GM19238 (cell line): Measurements from ENCODE around the gene MINK1.
A peak's percentile ranks its signal among the peaks of the same experiment; 100 is the strongest.
"Not testable (repeated sequence)": the region's sequence is repeated elsewhere in the genome, so short reads cannot be mapped to it uniquely, and the experiment has no call there.

Source experiments
- DNase-seq: peaks from one replicate; pipeline ENCODE4 v3.0.0; 2011; ENCODE audit warnings: low spot score; ENCODE audit not compliant: insufficient read length

Gene MINK1

DNA sequence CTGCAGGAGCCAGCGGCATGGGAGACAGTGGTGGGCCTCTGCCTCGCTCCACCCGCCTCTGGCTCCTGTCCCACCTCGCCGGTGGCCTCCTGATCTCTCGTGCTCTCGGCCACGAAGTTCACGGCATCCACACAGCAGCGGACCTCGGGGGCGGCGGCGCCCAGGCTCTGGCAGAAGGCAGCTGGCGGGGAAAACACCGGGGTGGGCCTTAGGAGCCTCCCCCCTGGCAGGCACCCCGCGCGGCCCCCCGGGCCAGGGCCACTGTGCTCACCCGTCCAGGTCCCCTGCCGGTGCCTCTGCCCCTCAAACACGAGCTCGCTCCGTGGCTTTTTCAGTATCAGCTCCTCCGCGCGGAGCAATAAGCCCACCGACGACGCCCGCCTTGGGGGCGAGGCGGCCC lies 65.8 kb downstream of the MINK1 start:
- no peak for DNase-seq

DNA sequence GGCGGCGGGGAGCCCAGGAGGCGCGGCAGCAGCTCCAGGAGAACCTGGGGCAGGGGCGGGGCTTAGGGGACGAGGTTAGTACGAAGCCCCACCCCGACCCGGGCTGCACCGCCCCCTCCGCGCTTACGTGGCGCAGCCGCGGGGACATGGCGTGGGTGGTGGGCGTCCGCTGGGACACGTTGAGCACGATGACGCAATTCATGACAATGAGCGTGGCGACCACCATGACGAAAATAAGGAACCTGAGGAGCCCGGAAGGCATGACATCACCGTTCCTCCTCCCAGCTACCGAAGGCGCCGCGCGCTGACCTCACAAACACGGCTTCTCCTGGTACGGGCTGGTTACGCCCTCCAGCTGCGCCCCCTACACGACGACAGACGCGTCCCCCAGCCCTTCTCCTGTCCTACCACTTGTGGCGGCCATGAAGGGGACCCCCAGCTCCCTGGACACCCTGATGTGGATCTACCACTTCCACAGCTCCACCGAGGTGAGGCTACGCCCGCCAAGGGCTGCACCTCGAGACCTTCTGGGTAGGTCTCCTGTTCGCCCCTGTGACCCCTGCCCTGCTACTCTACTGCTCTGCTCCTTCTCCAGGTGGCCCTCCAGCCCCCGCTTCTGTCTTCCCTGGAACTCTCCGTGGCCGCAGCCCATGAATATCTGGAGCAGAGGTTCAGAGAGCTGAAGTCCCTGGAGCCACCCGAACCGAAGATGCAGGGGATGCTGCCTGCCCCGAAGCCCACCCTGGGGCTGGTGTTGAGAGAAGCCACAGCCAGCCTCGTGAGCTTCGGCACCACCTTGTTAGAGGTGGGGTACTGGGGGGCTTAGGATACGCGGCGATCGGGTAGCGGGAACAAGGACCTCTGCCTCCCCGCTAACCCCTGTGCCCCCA lies 66.4 kb downstream of the MINK1 start, which contains the start of gene C17orf107:
TSS of gene C17orf107 (plus strand) at position 196 of the 890 bp plus-strand sequence. CDS start at position 423, 227 bp downstream.
- DNase-seq: peak; percentile 63

DNA sequence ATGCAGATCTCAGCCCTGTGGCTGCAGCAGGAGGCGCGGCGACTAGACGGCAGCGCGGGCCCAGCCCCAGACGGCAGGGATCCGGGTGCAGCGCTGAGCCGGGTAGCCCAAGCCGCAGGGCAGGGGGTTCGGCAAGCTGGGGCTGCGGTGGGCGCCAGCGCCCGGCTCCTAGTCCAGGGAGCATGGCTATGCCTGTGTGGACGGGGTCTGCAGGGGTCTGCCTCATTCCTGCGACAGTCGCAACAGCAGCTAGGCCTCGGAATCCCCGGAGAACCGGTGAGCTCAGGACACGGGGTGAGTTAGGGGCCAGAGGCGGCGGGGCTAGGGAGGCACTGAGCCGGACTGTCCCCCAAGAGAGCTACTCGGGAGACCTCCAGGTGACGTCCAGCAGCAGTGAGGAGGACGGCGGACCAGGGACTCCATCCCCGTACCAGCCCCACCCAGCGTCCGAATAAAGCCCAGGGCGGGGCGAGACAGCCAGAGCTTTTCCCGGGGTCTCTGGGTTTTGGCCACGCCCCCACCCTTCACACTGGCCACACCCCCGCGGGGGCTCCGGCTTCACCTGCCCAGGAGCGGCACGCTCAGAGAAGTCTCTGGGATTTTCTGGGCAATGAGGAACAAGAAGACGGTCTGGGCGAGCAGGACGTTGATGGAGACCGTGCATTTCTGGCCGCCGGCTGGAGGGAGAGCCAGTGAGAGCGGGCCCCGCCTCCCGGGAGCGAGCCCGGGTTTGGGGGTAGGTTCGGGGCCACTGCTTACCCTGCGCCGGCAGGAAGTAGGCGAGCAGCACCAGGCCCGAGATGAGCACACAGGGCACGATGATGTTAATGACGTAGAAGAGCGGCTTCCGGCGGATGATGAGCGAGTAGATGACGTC lies 67.3 kb downstream of the MINK1 start:
- DNase-seq: no peak

DNA sequence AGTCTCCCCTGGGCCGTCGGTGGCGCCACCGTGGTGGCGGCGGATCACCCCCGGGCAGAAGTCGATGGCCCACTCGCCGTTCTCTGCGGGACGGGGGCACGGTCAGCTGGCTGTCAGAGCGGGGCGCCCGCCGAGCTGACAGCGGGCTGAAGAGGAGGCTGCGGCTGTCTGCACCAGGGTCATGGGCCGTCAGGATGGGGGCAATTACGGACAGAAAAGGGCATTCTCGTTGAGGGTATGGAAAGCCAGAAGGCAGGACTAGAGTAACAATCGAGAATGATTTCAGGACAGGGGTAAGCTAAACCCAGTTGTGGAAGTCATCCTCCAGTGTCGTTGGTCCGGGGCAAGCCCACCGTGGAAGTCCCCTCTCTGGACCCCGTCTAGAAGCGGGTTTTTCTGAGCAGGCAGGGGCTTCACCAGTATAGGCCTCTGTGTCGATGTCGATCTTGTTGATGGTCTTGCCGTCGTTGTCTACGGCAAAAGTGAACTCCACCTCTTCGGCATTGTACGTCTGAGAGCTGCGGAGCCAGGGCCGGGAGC lies 68.0 kb downstream of the MINK1 start:
- no peak for DNase-seq

DNA sequence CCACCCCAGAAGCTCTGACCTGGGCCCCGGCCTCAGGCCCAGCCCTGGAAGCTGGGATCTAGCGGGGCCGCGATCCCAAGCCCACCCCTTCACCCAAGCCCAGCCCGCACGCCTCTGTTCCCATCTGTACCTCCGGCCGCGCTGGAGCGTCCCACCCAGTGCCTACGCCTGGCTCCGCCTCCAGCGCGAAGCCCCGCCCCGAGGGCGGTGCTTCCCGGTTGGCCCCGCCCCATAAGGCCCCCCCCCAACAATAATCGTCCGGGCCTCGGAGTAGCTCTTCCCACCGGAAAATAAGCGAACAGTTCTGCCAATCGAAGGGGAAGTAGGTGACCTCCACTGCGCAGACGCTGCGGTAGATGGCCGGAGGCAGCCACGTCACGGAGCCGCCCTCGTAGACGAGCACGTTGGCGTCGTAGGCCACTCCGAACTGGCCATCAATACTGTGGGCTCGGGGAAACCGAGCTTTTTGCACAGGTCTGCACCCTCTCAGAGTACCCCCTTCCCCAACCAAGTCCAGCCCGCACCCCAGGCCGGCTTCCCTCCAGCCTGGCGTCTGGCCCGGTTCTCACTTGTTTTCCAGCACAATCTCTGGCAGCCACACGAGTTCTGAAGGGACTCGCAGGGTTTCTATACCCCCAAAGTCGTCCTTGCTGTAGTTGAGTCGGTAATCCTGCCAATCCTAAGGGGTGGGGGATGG lies 68.7 kb downstream of the MINK1 start:
- no peak for DNase-seq

DNA sequence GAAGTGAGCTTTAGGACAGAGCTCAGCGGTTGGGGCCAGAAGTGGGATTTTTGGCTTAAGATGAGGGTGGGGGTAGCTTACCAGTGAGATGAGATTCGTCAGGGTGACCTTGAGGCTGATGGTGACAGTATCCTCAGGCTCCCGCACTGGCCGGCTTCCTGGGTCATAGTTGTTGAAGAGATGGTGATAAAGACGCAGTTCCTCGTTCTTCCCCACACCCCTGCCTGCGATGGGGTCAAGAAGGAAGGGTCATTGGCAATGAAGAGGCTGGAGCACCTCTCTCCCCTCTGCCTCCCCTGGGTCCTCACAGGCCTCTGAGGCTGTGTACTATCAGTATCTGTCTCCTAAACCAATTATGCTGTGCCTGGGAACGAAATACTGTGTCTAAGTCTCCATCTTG lies 69.4 kb downstream of the MINK1 start:
- DNase-seq: no peak

DNA sequence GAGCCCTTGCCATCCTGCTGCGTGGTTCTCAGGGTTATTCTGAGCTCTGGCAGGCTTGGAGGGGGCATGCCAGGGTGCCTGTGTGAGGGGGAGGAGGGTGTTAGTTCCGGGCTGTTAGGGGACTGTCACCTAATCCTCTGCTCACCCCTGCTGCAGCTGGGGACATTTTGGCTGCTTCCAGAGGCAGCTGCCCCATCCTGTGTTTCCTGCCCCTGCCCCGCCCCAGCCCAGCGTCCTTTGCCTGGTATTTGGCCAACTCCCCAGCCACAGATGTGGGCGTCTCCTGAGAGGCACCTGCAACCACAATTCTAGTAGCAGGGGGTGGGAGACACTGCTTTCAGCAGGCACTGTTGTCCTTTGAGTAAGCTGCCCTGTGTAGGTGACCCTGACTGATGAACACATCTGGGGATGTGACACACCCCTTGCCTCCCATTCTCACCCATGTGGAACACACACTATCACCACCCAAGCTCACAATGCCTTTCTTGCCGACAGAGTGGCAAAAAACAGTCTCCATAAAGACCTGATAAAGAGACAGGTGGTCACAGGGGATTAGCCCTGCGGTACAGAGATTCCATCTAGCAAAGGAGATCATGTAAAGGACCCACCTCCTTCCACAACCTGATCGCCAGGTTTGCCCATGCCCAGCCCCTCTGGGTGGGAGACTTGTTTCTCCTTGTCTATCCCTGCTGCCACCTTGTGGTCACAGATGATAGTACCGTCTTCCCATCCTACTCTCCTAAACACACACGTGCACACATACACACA lies 70.1 kb downstream of the MINK1 start, which contains the start of gene CHRNE:
TSS of gene CHRNE (minus strand) at position 48 of the 768 bp plus-strand sequence. CDS start at position 13, 35 bp downstream.
- no peak for DNase-seq

DNA sequence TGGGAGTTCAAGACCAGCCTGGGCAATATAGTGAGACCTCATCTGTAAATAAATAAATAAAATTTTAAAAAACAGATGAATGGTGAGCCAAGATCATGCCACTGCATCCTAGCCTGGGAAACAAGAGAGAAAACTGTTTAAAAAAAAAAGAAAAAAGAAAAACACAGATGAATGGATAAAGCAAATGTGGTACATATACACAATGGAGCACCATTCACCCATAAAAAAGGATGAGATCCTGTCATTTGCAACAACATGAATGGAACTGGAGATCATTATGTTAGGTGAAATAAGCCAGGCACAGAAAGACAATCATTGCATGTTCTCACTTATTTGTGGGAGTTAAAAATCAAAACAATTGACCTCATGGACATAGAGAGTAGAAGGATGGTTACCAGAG lies 73.5 kb downstream of the MINK1 start:
- DNase-seq: not testable (repeated sequence)

DNA sequence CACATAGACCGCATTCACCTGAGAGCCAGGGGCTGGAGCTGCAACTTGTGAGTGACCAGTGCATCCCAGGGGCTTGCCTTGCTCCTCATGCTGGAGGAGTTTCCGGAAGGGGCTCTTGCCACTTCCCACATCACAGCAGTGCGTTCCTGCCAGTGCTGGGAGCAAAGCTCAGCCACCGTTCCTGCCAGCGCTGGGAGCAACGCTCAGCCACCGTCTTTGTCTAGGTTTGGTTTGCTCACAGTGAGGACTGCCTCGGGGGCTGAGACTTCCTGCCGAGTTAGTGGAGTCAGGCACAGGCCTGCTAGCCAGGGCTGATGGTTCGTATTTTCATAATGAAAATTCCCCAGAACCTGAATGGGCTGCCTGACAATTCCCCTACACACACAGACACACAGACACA lies 75.2 kb downstream of the MINK1 start:
- DNase-seq: no peak

DNA sequence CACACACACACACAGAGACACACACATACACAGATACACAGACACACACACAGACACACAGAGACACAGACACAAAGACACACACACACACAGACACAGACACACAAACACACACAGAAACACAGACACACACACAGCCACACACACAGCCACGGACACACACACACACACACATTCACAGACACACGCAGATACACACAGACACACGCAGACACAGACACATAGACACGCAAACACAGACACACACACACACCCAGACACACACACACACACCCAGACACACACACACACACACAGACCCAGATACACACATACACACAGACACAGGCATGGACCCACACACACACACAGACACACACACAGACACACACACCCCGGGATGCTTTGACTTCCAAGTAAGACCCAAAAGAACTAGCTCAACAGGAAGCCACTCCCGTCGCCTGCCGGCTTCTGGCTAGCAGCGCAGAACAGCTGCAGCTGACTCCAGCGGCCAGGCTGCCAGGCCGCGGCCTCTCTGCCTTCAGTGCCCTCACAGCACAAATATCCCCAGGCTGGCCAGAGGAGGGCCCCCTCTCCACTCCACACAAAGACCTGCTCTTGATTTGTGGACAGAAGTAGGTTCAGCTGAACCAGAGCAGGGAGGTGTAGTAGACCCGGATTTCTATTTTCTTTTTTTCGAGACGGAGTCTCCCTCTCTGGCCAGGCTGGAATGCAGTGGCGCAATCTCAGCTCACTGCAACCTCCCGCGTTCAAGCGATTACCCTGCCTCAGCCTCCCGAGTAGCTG lies 75.8 kb downstream of the MINK1 start:
- peak; percentile 63 for DNase-seq

DNA sequence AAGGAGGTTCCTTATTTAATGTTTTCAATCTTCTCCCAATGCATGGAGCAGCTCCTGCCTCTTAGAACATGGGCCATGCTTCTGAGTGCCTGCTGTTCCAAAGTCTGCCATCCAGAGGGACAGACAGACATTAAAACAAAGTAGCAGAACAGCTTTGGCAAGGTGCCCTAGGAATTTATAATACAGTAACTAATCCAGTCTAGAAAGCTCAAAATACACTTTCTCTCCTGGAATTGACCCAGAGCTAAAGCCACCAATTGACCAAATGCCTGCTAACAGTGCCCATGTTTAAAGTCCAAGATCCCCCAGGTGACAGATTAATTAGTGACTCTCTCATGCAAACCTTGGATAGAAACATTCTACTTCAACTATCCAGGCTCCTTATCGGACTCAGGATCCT lies 80.9 kb downstream of the MINK1 start:
- no peak for DNase-seq

DNA sequence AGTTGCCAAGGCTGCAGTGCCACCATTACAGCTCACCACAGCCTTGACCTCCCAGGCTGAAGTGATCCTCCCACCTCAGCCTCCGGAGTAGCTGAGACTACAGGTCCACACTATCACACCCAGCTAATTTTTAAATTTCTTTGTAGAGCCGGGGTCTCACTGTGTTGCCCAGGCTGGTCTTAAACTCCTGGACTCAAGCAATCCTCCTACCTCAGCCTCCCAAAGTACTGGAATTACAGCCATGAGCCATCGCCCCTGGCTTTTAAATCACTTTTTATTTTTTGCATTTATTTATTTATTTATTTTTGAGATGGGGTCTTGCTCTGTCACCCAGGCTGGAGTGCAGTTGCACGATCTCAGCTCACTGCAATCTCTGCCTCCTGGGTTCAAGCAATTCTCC lies 81.4 kb downstream of the MINK1 start:
- DNase-seq: not testable (repeated sequence)

DNA sequence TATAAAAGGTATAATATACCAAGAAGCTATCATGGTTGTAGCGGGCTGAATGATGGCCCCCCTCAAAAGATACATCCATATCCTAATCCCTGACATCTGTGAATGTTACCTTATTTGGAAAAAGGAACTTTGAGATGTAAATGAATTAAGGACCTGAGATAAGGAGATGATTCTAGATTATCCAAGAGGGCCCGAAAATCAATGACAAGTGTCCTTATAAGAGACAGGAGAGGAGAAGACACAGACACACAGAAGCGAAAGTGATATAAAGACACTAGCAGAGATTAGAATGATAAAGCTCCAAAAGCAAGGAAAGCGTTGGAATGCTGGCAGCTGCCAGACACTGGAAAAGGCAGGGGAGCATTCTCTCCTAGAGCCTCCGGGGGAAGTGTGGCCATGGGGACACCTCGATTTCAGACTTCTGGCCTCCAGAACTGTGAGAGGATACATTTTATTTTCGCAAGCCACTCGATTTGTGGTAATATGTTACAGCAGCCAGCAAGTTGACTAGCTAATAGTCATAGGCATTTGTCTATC lies 86.4 kb downstream of the MINK1 start:
- no peak for DNase-seq

DNA sequence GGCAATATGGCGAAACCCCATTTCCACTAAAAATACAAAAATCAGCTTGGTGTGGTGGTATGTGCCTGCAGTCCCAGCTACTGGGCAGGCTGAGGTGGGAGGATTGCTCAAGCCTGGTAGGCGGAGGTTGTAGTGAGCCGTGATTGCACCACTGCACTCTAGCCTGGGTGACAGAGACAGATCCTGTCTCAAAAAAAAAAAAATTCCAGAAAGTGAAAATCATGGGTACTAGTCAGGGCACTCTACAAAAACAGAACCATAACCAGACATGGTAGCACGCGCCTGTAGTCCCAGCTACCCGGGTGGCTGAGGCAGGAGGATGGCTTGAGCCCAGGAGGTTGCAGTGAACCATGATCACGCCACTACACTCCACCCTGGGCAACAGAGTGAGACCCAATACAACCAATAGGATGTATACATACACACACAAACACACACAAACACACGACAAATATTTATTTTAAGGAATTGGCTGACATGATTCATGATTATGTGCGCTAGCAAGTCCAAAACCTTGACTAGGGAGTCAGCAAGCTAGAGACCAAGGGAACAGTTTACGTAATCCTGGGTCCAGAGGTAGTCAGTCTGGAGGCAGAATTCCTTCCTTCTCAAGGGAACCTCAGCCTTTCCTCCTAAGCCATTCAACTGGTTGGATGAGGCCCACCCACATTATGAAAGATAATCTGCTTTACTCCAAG lies 87.4 kb downstream of the MINK1 start:
- DNase-seq: no peak

DNA sequence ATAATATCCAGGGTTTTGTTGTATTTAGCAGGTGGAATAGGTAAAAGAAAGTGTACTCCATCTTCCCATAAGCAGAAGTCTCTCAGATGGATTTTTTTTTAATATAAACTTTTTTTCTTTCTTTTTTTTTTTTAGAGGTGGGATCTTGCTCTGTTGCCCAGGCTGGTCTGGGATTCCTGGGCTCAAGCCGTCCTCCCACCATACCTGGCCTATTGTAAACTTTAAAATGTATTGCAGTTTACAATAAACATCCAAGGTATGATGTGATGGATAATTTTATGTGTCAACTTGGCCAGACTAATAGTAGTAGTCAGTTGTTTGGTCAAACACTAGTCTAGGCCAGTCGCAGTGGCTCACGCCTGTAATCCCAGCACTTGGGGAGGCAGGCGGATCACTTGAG lies 88.2 kb downstream of the MINK1 start:
- no peak for DNase-seq

DNA sequence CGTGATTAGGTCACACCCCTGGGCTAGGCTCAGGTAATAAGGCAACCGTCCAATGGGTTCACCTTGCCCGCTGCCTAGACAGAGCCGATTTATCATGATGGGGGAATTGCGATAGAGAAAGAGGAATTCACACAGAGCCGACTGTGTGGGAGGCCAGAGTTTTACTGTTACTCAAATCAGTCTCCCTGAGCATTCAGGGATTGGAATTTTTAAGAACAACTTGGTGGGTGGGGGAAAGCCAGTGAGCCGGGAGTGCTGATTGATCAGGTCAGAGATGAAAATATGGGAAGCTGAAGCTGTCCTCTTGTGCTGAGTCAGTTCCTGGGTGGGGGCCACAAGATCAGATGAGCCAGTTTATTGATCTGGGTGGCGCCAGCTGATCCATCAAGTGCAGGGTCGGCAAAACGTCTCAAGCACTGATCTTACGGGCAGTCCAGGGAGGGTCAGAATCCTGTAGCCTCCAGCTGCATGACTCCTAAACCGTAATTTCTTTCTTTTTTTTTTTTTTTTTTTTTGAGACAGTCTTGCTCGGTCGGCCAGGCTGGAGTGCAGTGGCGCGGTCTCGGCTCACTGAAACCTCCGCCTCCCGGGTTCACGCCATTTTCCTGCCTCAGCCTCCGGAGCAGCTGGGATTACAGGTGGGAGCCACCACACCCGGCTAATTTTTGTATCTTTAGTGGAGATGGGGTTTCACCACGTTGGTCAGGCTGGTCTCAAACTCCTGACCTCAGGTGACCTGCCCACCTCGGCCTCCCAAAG lies 93.6 kb downstream of the MINK1 start:
- not testable (repeated sequence) for DNase-seq

DNA sequence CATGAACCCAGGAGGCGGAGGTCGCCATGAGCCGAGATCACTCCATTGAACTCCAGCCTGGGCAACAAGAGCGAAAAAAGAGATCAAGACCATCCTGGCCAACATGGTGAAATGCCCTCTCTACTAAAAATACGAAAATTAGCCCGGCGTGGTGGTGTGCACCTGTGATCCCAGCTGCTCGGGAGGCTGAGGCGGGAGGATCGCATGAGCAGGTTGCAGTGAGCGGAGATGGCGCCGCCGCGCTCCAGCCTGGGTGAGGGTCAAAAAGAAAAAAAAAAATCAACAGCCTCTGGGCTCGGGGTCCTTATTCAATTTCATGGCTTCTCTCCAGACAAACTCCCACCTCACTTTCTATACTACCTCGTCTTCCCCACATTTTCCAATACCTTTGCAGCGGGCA lies 95.7 kb downstream of the MINK1 start:
- no peak for DNase-seq

DNA sequence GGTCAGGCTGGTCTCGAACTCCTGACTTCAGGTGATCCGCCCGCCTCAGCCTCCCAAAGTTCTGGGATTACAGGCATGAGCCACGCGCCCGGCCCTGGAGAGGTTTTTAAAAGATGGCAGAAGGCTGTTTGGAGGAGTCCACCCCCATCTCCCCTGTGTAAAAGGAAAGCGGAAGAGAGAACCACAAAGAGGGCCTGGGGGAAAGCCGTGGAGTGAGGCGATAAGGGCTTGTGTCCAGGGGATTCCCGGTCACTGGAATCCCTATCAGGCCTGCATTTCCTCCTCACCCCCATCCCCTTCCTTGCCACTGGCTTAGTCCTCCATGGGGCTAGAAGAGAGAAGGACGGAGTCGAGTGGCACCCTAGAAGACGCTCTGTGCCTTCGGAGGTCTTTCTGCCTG lies 98.8 kb downstream of the MINK1 start, which contains the start of gene GP1BA:
TSS of gene GP1BA (plus strand) at position 315 of the 400 bp plus-strand sequence. CDS start 328 bp downstream, outside the sequence.
- DNase-seq: peak; percentile 28
